Transverse colon (tissue), 4 donors: Measurements from ENCODE around the gene NOVA1.

ENCODE experiments used
- POLR2AphosphoS5 ChIP-seq, 3 donors: sonication (generic); formaldehyde crosslinking; IDR thresholded peaks; one replicate each; pipeline ENCODE4 v1.6.1; 2016; ENCODE audit warnings: antibody characterized with exemption in 3 of 3
- TF ChIP-seq, protein P1 (sequence below), 5 experiments: fragments of 200-600 bp in 3 of 5; fragments of 450-650 bp in 2 of 5; sonication (generic) in 3 of 5; IDR thresholded peaks; 1 replicate in 2 of 5; 2 replicates in 3 of 5; pipeline ENCODE4 v1.5.1; 2016 to 2017; ENCODE audit warnings: antibody characterized with exemption in 5 of 5, inconsistent platforms in 3 of 5, mild to moderate bottlenecking in 2 of 5, moderate library complexity in 1 of 5

DNA sequence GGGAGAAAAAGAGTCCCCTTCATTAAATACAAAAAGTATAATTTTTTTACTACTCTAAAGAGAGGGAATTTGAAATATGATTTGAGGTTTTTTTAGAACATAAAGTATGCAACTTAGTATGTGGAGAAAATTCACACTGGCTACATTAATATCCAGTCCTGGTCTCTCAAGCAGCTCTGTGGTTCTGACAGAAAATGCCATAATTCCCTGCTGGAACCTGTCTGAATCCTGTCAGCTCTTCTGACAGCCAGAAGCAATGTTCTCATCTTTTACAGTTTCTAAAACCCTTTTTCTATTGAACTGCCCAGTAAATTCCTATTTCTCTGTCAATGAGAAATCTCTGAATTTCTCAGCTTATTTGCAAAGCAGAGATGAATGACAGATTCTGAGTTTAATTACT lies 13.4 kb upstream of the NOVA1 start:
- TF ChIP-seq, protein P1, sequence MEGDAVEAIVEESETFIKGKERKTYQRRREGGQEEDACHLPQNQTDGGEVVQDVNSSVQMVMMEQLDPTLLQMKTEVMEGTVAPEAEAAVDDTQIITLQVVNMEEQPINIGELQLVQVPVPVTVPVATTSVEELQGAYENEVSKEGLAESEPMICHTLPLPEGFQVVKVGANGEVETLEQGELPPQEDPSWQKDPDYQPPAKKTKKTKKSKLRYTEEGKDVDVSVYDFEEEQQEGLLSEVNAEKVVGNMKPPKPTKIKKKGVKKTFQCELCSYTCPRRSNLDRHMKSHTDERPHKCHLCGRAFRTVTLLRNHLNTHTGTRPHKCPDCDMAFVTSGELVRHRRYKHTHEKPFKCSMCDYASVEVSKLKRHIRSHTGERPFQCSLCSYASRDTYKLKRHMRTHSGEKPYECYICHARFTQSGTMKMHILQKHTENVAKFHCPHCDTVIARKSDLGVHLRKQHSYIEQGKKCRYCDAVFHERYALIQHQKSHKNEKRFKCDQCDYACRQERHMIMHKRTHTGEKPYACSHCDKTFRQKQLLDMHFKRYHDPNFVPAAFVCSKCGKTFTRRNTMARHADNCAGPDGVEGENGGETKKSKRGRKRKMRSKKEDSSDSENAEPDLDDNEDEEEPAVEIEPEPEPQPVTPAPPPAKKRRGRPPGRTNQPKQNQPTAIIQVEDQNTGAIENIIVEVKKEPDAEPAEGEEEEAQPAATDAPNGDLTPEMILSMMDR (IDR thresholded peaks at IDR 0.05) = no peak
- no peak for TF ChIP-seq POLR2AphosphoS5 (IDR thresholded peaks at IDR 0.05)
